ENCODE data around the gene MDFI.

Gene MDFI, protein sequence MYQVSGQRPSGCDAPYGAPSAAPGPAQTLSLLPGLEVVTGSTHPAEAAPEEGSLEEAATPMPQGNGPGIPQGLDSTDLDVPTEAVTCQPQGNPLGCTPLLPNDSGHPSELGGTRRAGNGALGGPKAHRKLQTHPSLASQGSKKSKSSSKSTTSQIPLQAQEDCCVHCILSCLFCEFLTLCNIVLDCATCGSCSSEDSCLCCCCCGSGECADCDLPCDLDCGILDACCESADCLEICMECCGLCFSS

DNA sequence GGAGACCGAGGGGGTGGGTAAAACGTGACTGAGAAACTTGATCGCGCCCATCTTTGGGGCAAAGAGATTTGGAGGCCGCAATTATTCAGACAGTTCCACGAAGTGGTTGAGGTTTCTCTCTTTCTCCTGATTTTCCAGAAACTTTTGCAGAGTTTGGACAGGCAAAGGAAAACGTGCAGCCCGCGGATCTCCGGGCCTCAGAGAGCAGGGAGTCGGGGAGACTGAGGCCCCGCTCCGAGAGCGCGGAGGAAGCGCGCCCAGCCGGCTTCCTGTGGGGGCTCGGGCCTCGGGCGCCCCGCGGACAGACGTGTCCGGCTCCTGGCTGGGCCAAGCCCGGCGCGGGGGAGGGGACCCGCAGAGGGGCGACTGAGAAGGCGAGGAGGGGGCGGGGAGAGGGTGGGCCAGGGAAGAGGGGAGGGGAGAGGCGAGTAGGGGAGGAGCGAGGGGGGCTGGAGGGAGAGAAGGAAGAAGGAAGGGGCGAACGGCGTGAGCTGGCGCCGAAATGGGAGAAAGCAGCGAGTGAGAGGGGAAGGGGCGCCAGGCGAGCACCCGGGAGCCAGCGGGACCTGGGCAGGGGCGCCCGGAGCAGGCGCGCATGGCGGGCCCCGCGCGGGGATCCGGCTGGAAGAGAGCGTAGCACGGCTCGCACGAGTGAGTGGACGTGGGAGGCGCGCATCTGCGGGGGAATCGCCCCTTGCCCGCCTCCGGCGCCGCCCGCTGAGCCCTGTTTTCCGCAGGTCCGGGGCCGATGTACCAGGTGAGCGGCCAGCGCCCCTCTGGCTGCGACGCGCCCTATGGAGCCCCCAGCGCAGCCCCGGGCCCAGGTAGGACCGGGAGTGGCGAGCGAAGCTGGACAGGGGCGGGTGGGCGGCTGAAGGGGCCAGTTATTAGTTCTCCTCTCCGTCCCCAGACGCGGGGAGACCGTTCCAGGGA lies at the start of gene MDFI:
Gene MDFI (plus strand): TSS at position 467 of the 933 bp plus-strand sequence. CDS start 282 bp downstream, at position 749.
- DNase-seq: peak; percentile 88

DNA sequence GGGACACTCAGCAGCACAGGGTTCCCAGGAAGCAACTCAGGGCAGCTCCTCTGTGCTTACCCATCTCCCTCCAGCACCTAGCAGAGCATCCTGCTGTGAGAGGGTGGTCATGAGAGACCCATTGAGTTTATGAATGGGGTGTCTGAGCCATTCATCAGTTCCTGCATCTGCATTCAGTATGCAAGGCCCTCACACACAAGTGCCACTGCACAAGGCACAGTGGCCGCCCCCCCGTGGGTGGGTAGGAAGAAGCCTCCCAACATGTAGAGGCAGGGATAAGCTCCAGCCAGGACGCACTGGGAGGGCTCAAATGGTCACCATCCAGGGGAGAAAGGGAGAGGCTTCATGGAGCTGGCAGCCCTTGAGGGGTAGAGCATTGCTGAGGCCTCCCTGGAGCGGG lies 49.0 kb upstream of the MDFI start:
- no peak for DNase-seq

DNA sequence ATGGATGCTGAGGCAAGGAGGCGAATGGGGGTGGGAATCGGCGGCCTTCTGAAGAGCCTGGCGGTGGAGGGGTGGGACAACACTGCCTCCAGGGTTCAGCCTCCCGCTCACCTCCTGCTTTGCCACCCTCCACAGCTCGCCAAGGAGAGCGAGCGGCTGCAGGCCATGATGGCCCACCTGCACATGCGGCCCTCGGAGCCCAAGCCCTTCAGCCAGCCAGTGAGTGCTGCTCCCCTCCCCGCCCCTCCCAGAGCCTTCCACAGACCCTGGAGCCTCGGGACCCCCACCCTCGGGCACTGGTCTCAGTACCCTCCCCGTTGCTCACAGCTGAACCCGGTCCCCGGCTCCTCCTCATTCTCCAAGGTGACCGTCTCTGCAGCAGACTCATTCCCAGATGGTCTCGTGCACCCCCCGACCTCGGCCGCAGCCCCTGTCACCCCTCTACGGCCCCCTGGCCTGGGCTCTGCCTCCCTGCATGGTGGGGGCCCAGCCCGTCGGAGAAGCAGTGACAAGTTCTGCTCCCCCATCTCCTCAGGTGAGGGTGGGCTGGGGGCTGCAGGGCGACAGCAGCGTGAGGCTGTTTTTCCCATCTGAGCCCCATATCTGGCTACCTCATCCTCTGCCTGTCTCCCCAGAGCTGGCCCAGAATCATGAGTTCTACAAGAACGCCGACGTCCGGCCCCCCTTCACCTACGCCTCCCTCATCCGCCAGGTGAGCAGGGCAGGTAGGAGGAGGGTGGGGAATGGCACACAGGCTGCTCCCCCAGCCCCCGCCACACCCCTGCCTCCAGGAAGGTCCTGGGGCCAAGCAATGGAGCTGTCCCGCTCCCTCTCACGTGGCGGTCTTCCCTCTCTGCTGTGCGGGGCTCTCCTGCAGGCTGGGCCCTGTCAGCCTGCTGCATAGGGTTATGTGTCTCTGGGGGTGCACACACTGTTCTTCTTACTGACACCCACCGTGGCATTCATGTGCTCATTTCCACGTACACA lies 48.3 kb upstream of the MDFI start:
- DNase-seq: no peak

GRCh38 chr6:41591122-41591521 lies 47.1 kb upstream of the MDFI start:
- DNase-seq: no peak

GRCh38 chr6:41591859-41592502 lies 46.3 kb upstream of the MDFI start:
- peak; percentile 86 for DNase-seq

DNA sequence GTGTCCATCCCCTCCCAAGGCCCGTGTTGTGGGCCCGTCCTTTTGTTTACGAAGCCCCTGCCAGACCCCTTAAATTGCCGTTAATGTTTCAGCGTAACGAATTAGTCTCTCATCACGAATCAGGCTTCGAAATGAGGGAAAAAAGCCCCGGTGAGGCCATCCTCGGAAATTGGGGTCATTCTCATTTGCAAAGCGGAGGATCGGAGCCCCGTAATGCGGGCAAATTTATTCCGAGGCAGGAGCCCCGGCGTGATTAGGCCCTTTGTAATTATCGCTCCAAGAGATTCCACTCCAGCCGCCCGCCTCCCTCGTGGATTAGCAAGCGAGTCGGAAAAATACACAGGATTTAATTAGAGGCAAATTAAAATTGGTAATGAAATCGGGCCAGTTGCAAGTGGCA lies 44.9 kb upstream of the MDFI start:
- DNase-seq: no peak

GRCh38 chr6:41593839-41594238 lies 44.4 kb upstream of the MDFI start:
- DNase-seq: no peak

DNA sequence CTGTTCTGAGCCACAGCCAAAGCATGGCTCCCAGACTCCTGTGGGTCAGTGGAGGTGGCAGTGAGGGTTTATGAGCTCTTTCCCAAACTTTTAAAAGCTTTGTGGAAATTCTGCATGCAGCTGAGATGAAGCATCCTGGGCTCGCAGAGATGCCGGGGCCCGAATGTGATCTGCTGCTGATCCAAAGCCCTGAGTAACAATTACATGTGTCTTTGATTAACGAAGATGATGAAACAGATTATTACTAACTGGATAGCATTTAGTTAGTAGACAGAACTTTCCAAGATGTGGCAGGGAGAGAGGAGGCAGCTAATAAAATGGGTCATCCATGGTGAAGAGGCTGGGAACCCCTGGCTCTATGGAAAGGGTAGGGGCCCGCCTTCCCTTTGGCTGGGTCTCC lies 43.9 kb upstream of the MDFI start:
- DNase-seq: no peak

GRCh38 chr6:41594766-41595165 lies 43.5 kb upstream of the MDFI start:
- DNase-seq: no peak

- DNase-seq: no peak
These were observed 43.1 kb upstream of the MDFI start for GRCh38 chr6:41595166-41595565.

DNA sequence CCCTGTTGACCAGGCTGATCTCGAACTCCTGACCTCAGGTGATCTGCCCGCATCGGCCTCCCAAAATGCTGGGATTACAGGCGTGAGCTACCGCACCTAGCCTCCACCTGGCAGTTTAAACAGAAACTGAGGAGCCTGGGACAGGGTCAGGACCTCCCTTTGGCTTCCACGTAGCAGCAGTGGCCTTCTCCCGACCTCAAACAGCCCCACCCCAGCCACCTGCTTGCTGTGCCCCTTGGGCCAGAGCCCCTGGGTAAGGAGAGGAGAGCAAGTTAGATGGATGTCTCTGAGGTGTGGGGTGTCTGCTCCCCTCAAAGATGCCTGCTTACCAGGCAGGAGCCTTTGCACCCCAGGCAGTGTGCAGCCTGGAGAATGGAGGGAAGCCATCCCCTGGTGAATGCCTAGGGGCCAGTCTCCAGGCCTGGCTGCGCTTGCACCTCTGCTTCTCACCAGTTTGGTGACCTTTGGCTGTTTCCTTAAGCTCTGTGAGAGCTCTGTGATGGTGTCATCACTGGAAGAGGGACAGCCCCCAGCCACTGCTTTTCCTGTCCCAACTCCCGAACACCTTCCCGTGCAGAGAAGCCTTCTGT lies 42.1 kb upstream of the MDFI start:
- DNase-seq: no peak

- DNase-seq: no peak
These were observed 41.5 kb upstream of the MDFI start for GRCh38 chr6:41596807-41597206.

DNA sequence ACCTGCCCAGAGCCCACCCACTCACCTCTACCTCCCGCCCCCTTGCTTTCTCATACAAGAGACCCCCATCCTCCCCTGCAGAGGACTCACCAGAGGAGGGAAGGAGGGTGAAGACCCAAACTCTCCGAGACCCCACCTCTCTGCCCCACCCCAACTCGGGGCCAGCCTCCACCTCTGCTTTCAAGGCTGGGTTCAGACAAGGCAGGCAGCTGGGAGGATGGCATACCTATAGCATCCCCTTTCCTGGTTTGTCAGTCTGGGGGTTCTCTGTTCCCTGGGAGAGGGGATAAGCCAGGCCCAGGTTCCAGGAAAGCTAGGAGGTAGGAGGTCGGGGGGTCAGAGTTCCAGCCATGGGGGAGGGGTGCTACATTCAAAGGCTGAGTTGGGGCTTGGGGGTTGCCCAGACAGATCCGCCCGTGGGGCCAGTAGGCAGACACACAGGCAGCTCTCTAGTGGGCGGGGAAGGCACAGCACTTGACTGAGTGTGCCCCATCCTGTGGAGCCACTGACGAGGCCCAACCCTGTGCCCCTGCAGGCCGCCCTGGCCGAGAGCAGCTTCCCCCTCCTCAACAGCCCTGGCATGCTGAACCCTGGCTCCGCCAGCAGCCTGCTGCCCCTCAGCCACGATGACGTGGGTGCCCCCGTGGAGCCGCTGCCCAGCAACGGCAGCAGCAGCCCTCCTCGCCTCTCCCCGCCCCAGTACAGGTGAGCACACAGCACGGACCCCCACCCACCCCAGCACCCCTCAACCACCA lies 40.8 kb upstream of the MDFI start:
- no peak for DNase-seq

GRCh38 chr6:41598670-41599014 lies 39.6 kb upstream of the MDFI start:
- no peak for DNase-seq

GRCh38 chr6:41599015-41599851 lies 39.0 kb upstream of the MDFI start:
- no peak for DNase-seq

- DNase-seq: no peak
These were observed 38.3 kb upstream of the MDFI start for GRCh38 chr6:41599852-41600445.

- no peak for DNase-seq
These were observed 37.6 kb upstream of the MDFI start for GRCh38 chr6:41600499-41601247.

GRCh38 chr6:41601248-41601549 lies 37.1 kb upstream of the MDFI start:
- no peak for DNase-seq

DNA sequence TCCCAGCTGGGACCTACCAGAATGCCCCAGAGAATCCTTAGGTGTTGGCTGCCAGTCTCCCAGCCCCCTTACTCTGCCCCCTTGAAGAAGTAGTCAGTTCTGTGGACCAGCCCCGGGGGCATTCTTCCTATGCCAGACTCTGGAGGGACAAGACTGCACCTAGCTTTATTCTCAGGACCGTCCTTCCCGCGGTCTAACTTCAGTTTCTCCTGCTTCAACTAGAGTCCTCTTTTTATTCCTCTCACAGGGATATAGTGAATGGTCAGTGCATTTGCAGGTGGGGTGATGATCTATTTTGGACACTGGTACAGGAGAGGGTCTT lies 35.9 kb upstream of the MDFI start:
- no peak for DNase-seq
